NCI-H748 (cell line): ENCODE data around the gene CALML3.

ENCODE experiments used
- DNase-seq: peaks from one replicate; lab custom pipeline; 2025; ENCODE audit not compliant: unreplicated experiment; lab: John Stamatoyannopoulos, UW

The CALML3 gene

DNA sequence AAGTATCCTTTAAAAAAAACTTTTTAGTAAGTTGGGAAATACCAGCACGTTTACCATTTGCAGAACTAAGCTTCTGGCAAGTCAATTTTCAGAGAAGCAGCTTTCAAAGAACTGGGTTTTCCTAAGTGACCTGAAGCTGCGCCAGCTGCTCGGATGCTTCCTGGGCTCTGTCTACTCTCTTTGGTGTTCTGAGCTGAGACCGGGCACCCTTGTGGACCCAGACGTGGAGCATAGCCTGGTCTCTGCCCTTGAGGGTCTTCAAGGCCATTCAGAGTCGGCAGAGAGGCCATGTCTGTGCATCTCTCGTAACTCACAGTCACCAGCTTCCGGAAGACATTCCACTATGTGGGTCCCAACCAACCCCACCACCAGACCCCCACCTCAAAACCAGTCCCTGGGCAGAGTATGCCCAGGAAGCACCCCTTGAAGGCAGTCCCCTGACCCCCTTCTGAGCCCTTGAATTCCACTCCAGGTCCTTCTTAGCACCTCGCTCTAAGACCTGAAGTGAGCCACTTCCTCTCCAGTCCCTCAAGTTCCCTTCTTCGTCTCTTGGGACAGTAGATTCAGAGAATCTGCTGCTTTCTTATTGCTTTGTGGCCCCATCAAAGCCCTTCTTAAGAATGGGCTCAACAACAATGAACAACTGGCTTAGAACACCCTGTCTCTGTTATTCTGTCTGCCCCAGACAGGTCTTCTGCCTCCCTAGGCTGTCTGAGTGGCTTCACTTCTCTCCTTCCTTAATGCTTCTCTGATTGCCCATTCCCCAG, 33.9 kb upstream of the CALML3 start:
- DNase-seq = no peak

DNA sequence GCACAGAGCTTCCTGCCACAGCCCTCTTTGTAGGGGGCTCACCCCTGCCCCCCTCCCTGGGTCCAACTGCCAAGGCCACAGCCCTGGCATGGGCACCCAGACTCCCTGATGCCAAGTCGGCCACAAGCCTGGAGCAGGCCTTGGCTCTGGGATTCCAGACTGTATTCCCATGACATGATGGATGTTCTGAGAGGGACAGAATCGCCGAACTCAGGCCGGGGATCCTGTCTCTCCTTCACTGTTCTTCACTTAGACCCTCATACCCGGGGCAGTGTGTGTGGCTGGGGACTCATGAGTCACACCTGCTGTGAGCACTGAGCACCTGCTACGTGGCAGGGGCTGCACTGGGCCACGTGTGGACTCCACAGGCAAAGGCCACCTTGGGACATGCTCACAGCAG, 33.3 kb upstream of the CALML3 start:
- no peak for DNase-seq

DNA sequence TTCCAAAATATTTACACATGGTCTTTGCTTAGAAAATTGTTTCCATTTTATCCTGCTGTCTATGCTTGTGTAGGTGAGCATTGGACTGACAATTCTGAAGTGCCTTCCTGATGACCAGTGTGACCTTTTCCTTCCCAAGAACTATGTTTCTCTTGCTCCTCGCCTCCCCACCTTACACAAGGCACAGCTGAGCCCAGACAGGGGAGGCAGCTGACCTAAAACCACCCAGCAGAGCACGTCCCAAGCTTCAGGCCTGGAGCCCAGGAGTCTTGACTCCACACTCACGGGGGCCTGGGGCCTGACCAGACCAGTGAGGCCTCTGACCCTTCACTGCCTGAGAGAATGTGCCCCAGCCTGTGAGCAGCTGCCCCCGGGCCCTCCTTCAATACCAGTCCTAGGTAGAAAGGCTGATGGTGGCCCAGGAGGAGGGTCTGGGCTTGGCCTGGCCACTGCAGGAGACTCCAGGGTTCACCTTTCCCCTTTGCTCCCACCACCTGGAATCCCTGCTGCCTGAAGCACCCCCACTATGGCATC, 32.4 kb upstream of the CALML3 start:
- DNase-seq = no peak

DNA sequence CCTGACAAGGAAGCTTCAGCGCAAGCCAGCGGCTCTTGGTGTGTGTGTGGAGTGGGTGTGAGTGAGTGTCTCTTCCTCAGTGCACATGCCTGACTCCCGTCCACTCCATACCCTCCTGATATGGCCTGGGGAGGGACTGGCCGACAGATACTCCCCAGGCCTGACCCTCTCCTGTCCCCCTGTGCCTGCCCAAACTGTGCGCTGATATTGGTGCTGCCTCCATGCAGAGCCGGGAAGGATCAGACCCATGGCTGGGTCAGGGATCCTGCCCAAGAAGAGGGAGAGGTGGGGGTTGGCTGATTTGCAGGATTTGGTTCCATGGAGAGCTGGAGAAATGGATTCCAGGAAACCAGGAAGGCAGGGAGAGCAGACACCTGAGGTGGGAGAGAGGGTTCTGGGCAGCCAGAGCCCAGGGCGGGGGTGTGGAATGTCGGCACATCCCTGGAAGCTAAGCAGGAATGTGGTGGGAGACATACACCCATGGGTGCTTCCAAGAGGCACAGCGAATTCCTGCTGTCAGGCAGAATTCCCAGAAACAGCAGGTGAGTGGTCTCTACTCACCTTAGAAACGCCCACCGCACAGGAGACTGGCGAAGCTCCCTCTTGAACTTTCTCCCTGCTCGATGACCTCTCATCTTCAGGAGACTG, 31.7 kb upstream of the CALML3 start:
- no peak for DNase-seq

DNA sequence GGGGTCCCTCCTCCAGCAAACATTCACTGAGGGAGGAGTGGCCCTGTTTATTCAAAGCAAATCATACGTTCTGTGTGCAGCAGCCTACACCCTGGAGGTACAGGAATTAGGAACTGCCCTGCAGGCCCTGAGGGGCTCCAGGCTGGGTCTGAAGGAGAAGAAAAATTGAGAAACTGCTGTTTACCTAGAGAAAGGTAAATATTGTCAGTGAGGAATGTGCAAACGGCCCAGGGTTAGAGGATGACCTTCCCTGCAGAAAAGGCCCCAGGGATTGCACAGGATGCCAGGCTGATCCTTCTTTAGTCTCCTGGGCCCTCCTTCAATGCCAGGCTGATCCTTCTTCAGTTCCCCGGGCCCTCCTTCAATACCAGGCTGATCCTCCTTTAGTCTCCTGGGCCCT, 31.1 kb upstream of the CALML3 start:
- no peak for DNase-seq

DNA sequence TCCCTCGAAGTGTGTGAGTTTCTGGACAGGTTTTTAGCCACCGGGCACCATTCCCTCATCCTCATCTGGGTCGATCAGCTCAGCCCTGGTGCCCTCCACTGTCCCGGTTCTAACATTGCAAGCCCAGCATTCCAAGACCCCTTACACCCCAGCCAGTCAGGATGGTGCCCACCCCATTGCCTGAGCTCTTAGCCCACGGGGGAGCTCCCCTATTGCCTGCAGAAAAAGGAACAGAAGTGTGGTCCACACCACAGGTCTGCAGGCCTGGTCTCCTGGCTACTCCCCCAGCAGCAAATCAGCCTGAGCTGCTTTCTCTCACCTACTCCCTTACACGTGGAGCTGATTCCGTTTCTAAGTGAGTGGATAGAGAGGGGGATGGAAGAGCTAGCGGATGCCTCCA, 30.1 kb upstream of the CALML3 start:
- no peak for DNase-seq

DNA sequence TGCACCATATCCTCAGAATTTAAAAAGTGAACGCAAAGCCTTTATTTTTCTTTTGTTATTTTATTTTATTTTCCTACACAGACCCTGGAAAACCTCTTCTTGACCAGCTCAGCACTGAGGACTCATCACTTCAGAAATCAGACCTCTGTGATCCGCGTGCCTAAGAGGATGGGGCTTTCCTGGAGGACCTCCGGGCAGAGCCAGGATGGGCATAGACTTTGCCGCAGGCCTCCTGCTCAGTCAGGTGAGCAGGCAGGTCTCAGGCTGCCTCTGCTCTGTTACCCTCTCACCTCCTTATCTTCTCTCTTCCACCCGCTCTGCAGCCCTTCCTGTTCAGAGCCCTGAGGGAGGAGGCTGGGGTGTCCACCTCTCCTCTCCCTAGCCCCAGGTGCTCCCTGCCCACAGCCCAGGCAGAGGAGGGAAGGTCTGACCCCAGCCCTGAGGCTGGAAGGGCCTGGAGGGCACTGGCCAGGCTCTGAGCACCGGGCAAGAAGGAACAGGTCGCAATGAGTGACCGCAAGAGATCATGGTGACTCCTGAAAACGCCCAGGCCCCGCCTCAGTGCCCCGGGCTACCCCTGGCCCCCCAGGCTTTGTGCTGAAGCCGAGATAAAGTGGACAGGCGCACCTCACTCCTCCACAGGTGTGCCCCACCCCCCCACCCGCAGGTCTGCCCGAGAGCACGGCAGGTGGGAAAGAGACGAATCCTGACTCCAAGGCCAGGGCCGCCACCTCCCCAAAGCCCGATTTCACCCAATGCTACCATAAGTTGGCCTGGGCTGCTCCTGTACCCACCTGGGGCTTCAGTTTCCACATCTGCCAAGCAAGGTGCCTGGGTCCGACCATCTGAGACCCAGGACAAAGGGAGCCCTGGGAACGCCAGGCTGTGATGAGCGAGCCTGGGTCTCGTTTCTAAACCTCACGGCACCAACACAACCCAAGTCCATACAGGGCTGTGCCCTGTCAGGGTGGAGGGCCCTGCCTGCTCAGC, 28.2 kb upstream of the CALML3 start:
- no peak for DNase-seq

DNA sequence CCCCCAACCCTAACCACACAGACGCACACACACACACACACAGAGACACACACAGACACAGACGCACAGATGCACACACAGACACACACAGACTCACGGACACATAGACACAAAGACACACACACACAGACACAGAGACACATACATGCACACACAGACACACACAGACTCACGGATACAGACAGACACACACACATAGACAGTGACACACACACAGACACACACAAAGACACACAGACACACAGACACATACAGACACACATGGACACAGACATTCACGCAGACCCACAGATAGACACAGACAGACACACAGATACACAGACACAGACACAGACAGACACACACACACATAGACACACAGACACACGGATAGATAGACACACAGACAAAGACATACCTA, 27.5 kb upstream of the CALML3 start:
- DNase-seq = no peak

DNA sequence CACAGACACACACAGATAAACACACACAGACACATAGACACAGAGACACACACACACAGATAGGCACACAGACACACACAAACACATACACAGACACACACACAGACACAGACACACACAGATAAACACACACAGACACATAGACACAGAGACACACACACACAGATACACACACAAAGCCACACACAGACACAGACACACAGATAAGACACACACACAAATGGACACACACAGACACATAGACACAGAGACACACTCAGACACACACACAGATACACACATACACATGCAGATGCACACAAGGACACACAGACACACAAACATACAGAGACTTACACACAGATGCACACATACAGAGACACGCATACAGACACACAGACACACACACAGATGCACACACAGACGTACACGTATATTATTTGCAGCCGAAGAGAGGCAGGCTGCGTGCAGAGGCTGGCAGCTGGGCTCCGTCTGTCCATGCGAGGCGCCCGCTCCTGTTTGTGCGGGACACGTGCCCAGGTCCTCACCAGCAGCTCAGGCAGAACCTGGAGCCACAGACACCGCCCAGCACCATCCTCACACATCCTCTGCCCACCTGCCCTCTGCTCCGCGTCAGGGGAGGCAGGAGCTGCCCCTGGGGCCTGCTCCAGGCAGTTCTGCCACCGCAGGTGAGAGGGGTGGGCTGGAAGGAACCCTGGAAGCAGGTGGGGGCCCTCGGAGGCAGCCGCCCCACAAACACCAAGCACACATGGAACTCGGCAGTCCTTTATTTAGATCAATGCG, 26.6 kb upstream of the CALML3 start:
- no peak for DNase-seq

DNA sequence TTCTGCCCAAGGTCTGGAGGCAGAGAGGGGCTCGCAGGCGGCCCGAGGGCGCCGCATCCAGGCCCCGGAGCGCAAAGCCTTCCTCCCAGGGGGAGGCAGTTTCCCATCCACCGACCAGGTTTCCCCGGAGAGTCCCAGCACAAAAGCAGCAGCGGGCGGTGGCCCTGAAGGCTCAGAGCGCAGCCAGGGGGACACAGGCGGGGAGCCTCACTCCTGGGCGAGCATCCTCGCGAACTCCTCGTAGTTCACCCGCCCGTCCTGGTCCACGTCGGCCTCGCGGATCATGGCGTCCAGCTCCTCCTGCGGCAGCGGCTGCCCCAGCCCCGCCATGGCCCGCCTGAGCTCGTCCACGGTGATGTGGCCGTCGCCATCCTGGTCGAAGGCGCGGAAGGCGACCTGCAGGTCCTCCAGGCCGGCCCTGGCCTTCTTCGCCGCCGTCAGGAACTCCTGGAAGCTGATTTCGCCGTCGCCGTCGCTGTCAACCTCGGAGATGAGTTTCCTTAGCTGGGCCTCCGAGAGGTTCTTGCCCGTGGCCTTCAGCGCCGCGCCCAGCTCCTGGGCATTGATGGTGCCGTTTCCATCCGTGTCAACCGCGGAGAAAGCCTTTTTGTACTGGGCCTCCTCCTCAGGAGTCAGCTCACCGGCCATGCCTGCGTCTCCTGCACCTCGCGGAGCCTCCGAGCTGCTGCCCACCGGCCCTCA, 25.8 kb upstream of the CALML3 start:
- DNase-seq = no peak

DNA sequence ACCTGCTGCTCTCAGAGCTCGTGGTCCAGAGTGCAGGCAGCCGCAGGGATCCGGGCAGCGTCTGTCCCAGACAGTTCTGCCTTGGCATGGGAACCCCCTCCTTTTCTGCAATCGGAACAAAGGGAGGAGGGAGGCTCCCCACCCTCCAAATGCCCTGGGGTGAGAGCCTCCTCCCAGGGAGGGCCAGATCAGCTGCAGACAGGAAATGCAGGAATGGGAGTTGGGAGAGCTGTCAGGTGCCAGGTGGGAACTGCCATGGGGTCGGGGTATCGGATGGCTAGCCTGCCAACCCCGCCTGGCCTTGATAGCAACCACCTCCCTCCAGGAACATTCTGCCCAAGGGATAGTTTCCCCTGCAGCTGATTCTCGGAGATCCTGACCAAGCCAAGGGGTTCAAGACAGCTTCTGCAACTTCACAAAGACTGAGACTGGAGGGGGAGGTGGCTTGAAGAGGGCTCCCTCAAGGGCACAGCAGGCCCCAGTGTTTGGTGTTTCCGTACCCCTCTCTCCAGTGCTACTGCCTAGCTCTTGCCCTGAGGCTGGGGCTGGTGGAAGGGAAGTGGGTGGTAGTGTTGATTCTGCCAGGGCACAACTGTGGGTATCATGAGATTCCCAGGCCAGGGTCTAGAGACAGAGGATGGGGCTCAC, 25.1 kb upstream of the CALML3 start, which contains the start of gene CALML5:
TSS of gene CALML5 (minus strand) at position 78 of the 648 bp plus-strand sequence. CDS start 132 bp downstream, outside the sequence.
- DNase-seq = no peak

DNA sequence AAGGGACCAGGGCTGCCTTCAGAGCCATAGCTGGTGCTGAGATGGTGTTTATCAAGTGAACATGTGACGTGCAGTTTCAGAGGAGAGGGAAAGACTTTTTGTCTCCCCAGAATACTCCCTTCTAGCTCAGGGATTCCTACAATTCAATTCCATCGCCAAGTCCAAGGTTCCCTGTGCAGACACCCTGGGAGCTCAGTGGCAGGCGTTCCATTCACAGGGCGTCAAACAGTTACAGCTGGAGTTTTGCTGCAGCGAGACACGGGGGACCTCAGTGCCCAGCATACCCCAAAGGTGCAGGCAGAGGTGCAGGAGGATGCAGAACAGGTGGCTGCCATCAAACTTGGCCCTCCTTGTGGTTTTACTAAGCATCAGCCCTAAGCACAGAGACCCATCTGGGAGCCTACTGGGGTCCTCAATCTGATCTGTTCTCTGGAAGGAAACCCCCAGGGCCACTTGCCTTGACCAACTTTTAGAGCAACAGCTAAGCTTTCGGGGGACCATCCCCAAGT, 24.5 kb upstream of the CALML3 start:
- no peak for DNase-seq

DNA sequence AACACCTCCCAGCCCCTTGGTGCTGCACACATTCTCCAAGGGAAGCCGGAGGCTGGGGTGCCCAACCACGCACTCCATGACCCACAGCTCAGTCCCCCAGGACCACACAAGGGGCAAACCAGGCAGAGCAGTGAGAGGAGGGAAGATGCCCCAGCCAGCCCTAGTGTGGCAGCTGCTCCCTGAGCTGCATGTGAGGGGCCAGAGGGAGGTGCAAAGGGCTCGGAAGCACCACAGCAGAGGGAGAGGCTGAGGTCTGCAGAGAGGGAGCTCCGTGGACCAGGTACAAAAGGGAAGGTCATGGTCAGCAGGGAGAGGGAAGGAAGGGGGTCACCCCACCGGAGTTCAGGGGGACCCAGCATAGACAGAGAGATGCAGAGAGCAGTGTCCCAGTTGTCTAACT, 23.9 kb upstream of the CALML3 start:
- no peak for DNase-seq

DNA sequence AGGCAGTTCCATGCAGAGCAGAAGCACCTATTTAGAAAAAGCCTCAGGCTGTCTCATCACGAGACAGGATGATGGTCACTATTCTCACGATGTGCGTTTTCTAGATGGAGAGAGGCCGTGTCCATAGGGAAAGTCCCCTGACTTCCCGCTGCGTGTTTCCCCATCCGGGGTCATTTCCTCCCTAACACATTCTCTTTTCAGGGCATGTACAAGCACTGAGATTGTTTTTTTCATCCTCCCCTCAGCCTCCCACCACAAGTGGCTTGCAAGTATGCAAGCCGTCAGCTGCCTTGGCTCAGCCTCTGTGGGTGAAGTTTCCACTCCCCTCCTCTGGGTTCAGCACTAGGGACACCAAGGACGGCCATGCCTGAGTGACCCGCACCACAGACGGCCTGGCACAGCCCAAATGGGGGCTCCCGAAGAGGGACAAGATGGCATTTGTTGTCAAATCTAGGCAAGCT, 22.7 kb upstream of the CALML3 start:
- no peak for DNase-seq

DNA sequence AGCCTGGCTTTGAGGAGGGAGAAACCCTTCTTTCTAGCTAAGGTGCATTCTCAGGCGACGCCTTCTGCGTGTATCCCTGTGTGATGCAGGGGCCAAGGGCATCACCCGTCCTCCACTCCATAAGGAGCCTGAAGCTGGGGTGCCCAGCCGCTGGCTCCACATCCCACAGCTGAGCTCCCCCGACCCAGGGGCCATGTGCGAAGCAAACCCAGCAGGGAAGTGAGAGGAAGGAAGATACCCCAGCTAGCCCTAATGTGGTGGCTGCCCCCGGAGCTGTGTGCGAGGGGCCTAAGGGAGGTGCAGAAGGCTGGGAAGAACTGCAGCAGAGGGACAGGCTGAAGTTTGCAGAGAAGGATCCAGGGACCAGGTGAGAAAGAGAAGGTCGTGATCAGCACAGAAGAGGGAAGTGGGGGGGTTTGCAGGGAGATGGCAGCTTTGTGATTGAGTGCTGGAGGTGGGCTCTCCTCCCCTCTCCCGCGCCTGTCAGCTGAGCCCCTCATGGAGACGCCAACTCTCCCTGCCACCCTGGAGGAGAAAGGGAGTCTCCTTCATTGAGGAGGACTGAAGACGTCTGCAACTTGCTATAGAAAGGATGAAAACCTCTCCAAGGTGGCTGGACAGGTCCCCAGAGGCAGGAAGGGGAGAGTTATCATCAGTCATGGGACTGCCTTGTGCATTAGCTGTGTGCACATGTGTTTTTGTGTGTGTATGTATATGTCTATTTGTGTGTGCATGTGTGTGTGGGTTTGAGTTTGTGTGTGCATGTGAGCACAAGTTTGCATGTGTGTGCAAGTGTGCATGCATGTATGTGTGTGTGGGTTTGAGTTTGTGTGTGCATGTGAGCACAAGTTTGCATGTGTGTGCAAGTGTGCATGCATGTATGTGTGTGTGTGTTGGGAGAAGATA, 21.9 kb upstream of the CALML3 start:
- no peak for DNase-seq

DNA sequence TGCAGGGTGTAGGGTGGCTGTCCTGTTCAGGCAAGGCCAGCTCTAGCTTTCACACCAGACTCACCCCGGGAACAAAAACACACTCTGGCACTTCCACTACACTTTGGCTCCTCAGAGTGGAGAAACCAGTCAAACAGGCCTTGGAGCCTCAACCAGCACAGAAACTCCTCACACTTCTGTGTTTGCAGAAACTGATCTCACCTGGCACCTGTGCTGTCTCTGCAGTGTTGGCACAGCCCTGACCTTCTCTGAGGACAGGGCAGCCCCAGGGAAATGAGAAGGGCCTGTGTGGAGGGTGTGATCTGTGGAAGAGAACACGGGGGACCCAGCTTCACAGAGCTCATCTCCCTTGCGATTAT, 21.3 kb upstream of the CALML3 start:
- peak; percentile 72 for DNase-seq

DNA sequence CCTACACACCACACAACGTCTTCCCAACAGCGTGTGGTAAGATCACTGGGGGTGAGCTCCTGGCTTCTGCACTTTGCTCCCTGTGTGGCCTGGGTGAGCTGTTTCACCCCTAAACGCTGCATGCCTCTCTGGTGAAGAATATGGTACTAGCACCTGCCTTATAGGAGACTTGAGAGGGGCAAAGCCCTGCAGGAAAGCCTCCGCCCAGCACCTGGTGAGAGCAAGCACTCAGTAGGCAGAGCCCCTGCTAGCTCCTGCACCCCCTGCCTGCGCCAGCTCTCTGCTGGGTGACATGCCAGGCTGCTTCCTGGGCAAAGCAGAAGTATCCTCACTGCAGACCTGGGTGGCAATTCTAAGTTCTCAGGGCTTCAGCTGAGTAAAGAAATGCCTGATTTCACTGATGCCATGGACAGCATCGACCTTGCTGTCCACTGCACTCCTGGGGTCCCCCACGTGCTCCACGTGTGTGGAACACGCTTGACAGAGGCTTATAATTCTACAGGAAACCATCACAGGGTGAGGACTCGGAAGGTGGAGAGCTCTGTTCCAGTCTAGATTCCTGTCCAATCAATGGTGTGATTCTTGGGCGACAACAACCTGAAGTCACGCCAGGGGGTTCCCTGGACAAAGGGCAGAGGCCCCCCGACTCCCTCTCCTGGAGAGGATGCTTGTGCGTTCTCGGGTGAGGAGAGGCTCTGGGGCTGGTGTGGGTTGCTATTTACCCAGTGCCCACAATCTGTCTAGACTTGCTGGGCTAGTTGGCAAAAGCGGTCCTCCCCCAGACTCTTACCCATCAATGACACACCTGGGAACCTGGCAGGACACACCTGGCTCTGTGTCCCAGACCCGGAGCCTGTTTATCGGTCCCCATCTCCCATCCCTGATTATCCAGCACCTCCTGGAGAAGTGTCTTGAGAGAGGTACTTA, 20.4 kb upstream of the CALML3 start:
- DNase-seq = no peak
